HS-5 (cell line): ENCODE data around the gene LNPEP.
"Not testable (repeated sequence)": the region's sequence is repeated elsewhere in the genome, so short reads cannot be mapped to it uniquely, and the experiment has no call there.

Source experiments
- DNase-seq: peaks from one replicate; pipeline ENCODE4 v3.0.0-alpha.2; 2012; ENCODE audit warnings: low read depth

Gene LNPEP

DNA sequence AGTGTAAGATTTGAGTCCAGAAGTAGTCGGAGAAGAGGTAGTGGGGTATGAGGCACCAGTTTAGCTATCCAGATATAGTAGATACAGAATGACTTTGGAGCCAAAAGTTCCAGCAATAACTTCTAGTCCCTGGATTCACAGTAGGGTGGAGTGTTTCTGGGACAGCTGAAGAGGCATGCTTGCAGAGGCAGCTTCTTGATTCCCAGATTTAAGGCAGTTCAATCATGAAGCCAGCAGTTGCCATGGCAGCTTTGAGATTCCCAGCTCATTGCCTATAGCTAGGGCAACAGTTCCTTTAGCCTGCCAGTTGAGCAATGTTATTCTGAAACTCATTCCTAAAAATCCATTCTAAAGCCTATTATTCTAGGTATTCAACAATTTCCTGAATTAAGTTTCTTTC lies 127.4 kb downstream of the LNPEP start:
- DNase-seq, result no peak

DNA sequence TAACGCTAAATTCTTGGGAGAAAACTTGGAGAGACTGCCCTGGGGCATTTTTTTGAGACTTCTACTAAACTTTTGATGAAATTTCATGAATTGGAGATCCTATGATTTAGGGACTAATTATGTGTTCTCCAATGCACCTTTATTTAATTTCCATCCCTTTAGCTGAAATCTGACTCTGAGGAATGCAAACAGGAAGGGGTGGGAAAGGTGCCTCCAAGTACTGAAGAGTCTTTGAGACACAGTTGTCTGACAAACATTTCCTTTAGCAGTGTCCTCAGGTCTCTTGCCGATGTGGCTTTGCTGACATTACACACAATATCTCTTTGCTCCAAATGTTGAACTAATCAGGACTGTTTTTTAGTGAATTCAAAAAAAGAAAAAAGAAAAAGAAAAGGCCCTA lies 129.6 kb downstream of the LNPEP start:
- DNase-seq, result no peak

DNA sequence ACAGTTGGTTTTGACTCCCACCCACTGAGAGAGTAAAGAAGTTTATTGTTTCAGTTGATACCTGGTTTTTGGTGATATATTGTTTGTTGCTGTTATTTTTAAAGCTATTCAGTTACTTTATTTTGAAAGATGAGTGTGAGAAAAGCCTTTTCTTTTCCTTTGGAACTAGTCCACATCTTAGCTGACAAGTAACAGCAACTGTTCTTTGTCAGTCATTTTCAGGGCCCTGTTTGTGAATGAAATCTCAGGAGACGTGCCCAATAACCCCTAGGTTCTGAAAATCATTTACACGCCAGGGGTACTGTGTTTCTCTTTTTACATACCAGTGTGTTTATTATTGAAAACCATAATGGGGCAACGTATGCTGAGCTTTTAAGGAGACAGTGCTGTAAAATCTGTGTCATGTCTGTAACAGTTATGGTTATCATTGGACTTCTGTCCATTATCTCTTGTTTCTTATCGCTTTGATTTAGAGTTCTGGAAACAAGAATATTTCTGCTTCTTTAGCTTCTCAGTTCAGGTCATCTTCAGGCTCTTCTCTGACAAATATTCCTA lies 131.5 kb downstream of the LNPEP start:
- DNase-seq, result no peak

DNA sequence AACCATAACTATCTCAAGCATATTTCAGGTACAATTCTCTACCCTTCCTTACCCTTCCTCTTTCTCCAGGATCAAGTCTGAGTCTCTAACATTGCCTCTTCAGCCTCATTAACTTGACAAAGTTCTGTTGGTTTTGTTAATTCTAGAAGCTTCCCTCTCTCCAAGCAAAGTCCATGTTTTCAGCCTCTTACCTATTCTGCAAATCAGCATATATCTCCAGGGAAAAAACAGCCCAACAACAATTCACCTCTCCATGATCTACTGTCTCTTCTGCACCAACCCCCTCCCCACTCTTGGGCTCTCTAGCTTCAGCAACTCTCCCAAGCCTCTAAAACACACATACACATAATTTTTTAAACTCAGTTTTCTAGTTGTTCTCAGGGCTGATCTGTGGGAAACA lies 134.4 kb downstream of the LNPEP start:
- DNase-seq, result no peak

DNA sequence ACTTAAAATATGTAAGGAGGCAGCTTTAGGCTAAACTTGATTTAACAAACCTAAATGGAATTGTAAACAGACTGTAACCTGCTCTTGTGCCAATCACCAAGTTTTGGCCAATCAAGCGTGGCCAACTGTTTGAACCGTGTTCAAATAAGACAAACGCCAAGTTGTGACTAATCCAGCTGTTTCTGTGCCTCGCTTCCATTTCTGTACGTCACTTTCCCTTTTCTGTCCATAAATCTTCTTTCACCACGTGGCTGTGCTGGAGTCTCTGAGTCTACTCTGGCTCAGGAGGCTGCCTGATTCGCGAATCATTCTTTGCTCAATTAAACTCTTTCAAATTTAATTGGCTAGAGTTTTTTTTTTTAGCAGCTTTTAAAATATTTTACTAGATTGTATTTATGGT lies 135.2 kb downstream of the LNPEP start:
- peak; percentile 28 for DNase-seq

DNA sequence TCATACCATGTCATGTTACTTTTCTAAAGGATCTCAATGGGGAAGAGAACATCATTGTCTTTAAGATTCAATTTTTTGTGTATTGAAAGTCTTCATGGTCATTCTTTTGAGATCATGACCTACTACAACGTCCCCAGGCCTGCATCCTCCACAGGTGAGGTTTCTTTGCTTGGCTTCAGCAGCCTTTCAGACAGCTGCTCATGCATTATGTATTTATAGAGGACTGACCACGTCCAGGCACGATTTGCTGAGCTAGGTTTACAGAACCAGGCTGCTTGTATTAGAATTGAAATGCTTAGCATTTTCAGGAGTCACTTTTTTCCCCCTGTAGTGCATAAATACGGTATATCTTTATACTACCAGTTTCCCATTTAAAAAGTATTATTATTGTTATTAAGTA lies 136.1 kb downstream of the LNPEP start:
- no peak for DNase-seq

DNA sequence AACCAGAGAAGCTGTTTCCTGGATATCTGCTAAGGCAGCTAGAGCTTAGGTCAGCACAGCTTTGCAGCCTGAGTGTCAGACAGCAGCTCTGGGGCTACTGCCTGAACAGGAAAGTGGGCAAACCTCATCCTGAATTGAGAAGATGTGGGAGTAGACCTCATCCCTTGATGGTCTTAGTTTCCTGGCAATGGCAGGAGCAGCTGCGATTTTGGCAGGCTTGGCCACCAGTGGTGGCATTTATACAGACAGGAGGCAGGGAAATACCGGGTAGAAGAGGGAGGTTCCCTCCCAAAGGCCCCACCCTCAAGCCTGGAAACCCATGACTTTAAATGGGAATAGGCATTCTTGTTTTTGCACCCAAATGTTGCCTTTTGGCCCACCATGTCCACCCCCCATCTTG lies 136.8 kb downstream of the LNPEP start:
- no peak for DNase-seq

DNA sequence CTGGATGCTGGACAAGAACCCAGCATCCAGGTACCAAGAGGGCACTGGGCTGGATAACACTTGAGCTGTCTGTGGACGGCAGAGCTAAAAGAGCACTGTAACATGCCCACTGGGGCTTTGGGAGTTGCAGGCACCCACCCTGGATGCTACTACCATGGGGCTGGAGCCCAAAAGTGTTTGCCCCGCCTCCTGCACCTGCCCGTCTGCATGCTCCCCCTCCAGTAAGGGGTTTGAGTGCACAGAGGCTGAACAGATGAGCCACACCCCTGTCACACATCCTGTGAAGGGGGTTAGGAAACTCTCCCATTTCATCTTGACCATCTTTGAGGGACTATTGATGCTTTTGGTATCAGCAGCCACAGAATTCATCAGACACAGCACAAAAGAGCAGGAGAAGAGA lies 137.5 kb downstream of the LNPEP start:
- DNase-seq, result no peak

DNA sequence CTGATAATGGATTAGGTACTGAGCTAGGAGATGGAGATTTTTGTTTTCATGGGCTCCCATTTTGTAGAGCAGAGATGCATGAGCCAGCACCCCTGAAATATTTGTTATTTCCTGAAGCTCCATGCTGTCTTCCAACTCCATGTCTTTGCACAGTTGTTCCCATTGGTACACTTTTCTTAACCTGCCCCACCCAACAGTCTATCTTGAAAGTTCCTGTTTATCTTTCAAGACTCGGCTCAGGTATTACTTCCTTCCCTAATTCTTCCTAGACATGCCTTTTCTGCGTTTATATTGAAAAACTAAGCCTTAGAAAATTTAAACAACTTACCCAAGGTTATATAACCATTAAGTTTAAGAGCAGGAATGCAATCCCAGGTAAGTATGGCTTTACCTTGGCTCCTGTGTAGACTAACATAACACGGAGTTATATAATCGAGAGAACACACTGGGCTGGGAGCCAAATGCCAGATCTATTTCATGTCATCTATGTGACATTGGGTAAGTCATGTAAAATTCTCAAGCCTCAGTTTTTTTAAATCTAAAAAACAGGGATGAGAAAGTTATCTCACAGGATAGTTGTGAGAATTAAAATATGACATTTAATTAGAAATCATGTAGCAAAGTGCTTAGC lies 139.1 kb downstream of the LNPEP start:
- no peak for DNase-seq

DNA sequence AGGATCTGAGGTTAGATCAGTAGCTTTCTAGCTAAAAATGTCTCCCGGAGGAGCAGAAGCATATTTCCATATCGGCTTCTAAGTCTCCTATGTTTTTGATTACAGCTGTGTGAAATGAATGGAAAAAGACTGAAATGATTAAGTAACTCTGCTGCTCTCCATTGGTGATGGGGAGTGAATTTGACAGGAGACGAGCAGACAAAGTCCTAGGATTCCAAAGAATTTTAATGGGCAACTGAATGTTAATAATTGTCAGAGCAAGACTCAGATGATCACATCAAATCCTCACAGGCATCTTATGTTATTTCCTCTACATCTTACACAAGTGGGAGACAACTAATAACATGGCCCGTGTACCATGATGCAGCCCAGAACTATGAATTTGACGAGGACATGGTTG lies 139.8 kb downstream of the LNPEP start:
- no peak for DNase-seq

DNA sequence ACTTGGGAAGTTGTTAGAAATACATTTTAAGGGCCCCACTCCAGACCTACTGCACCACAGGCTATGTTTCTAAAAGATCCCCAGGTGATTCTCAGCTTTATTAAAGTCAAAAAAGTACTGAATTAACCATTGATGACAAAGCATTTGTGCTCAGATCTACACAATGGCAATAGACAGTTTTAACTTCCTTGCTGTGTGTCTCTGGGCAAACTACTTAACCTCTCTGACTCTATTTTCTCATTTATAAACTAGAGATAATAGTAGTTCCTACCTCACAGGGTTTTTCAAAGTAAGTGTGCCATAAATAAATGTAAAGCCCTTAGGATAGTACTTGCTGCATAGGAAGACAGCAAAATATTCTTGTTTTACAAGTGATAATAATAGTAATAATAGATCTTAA lies 140.2 kb downstream of the LNPEP start:
- DNase-seq, result no peak

DNA sequence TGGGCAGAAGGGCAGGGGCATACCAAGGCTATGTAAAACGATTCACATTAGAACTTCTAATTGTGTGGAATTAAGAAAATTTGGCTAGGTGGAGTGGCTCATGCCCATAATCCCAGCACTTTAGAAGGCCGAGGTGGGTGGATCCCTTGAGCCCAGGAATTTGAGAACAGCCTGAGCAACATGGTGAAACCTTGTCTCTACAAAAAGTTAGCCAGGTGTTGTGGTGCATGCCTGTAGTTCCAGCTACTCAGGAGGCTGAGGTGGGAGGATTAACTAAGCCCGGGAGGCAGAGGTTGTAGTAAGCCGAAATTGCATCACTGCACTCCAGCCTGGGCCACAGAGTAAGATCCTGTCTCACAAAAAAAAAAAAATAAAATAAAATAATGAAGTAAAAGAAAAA lies 141.4 kb downstream of the LNPEP start:
- DNase-seq, result no peak

DNA sequence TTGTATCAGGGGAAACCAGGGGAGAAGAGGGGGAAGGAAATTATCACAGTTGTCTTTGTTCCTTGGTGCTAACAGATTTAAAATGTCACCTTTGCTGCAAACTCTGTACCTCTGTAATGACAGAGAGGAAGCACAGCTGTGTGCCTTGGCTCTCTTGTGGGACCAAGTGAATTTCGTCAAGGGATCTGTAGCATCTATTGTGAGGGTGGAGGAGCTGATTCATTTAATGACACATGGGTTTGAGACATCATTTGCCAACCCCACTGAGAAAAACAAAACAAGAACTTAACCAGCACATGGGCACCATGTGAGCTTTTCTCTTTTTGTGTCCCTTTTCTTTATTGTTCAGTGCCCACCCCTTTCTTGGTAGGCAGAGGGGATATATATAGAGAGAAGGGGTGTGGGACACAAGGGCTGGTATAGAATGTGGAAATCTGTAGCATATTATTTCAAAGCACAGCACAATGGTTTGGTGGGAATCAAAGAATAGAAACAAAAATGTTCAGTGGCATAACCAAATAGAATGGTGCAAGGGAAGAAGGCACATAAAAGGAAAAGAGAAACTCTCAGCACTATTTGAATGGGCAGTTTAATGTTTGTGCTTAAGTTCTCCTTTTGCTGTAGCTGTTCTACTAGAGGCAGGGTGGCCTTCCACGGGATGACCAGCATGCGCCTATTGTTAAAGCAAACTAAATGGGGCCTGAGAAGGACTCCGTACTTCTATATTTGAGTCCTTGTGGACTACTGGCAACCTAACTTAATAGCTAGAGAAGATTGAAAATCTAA lies 143.3 kb downstream of the LNPEP start:
- peak; percentile 25 for DNase-seq

DNA sequence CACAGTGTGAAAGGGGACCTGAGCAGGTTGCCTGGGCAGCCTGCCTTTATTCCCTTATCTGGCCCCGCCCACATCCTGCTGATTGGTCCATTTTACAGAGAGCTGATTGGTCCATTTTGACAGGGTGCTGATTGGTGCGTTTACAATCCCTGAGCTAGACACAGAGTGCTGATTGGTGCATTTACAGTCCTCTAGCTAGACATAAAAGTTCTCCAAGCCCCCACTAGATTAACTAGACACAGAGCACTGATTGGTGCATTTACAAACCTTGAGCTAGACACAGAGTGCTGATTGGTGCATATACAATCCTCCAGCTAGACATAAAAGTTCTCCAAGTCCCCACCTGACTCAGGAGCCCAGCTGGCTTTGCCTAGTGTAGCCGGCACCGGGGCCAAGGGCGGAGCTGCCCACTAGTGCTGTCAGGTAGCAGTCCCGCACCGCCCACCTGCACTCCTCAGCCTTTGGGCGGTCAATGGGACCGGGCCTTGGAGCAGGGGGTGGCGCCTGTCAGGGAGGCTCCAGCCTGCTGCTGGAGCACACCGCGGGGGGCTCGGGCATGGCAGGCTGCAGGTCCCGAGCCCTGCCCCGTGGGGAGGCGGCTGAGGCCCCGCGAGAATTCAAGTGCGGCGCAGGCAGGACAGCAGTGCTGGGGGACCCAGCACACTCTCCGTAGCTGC lies 149.0 kb downstream of the LNPEP start:
- DNase-seq, result not testable (repeated sequence)

DNA sequence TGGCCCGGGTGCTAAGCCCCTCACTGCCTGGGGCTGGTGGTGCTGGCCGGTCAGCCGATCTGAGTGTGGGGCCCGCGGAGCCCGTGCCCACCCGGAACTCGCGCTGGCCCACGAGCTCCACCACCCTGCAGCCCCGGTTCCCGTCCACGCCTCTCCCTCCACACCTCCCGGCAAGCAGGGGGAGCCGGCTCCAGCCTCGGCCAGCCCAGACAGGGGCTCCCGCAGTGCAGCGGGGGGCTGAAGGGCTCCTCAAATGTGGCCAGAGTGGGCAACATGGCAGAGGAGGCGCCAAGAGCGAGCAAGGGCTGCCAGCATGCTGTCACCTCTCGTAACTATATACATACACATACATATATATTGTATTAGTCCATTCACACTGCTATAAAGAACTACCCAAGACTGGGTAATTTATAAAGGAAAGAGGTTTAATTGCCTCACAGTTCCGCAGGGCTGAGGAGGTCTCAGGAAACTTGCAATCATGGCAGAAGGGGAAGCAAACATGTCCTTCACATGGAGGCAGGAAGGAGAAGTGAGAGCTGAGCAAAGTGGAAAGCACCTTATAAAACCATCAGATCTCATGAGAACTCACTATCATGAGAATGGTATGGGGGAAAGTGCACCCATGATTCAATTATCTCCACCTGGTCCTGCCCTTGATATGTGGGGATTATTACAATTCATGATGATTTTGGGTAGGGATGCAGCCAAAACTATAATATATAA lies 149.7 kb downstream of the LNPEP start:
- no peak for DNase-seq
